ENCODE data around the gene MIA2.

DNA sequence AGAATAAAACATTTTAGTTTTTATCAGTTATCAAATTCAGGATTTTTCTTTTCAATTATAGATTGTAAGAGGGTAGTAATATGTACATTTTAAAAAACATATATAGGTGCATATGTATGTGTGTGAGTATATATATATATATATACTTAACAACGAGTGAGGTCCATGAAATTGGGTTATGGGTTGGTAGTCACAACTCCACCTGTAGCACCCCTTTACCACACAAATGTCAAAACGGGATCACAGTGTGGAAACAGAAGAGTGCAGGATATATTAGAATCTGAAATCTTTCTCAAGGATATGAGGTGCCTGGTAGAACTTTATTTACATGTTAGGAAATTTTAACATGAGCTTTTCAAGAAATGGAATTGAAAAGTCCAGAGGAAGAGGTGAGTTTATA lies 31.3 kb downstream of the MIA2 start:
- TF ChIP-seq, protein P1, sequence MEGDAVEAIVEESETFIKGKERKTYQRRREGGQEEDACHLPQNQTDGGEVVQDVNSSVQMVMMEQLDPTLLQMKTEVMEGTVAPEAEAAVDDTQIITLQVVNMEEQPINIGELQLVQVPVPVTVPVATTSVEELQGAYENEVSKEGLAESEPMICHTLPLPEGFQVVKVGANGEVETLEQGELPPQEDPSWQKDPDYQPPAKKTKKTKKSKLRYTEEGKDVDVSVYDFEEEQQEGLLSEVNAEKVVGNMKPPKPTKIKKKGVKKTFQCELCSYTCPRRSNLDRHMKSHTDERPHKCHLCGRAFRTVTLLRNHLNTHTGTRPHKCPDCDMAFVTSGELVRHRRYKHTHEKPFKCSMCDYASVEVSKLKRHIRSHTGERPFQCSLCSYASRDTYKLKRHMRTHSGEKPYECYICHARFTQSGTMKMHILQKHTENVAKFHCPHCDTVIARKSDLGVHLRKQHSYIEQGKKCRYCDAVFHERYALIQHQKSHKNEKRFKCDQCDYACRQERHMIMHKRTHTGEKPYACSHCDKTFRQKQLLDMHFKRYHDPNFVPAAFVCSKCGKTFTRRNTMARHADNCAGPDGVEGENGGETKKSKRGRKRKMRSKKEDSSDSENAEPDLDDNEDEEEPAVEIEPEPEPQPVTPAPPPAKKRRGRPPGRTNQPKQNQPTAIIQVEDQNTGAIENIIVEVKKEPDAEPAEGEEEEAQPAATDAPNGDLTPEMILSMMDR (IDR thresholded peaks at IDR 0.05): no peak
- TF ChIP-seq POLR2A (IDR thresholded peaks at IDR 0.05; ENCODE audit: low read depth): no peak
- TF ChIP-seq POLR2AphosphoS5 (IDR thresholded peaks at IDR 0.05): no peak
